Astrocyte (in vitro differentiated cells and primary cell): Measurements from ENCODE around the gene TWIST2. TPM values are rescaled to one million over a fixed set of nuclear protein-coding genes. Genes with fewer than 3 reads are reported as not detected.

ENCODE experiments used
- DNase-seq: peaks from one replicate; pipeline ENCODE4 v3.0.0-alpha.2; 2010; ENCODE audit warnings: low read depth
- FAIRE-seq: peaks from 2 replicates; lab custom pipeline; 2011; peaks lifted over from hg19 to GRCh38; lab: Jason Lieb, UNC
- H2AFZ ChIP-seq: 2 replicates; pipeline ENCODE4 v1.6.0; 2012; ENCODE audit warnings: low read depth, low read length, inconsistent platforms
- H3K27ac ChIP-seq: 2 replicates; pipeline ENCODE4 v1.5.1; 2011; ENCODE audit warnings: low read depth, low read length, inconsistent platforms
- H3K27me3 ChIP-seq: 2 replicates; pipeline ENCODE4 v1.6.0; 2011; ENCODE audit warnings: low read length, inconsistent platforms; ENCODE audit not compliant: insufficient read depth
- H3K36me3 ChIP-seq: 2 replicates; pipeline ENCODE4 v1.5.1; 2011; ENCODE audit warnings: low read length, inconsistent platforms; ENCODE audit not compliant: insufficient read depth
- H3K4me1 ChIP-seq: 2 replicates; pipeline ENCODE4 v1.5.1; 2011; ENCODE audit warnings: low read length, inconsistent platforms; ENCODE audit not compliant: insufficient read depth
- H3K4me2 ChIP-seq: 2 replicates; pipeline ENCODE4 v1.6.0; 2012; ENCODE audit warnings: low read length, inconsistent platforms
- H3K4me3 ChIP-seq: 2 replicates; pipeline ENCODE4 v1.5.1; 2011; ENCODE audit warnings: low read depth, mild to moderate bottlenecking, low read length, inconsistent platforms; ENCODE audit not compliant: insufficient read depth
- H3K79me2 ChIP-seq: 2 replicates; pipeline ENCODE4 v1.6.0; 2012; ENCODE audit warnings: mild to moderate bottlenecking, low read length, inconsistent platforms; ENCODE audit not compliant: insufficient read depth
- H3K9ac ChIP-seq: 2 replicates; pipeline ENCODE4 v1.6.0; 2012; ENCODE audit warnings: mild to moderate bottlenecking, low read length, inconsistent platforms
- H3K9me3 ChIP-seq: 2 replicates; pipeline ENCODE4 v1.5.1; 2012; ENCODE audit warnings: low read depth, mild to moderate bottlenecking, low read length, inconsistent platforms; ENCODE audit not compliant: insufficient read depth
- H4K20me1 ChIP-seq: 2 replicates; pipeline ENCODE4 v1.6.0; 2012; ENCODE audit warnings: low read length, inconsistent platforms; ENCODE audit not compliant: insufficient read depth
- H3K27ac Mint-ChIP-seq: one replicate; pipeline ENCODE4 v1.8.0; 2021; ENCODE audit warnings: mild to moderate bottlenecking, mixed read lengths; ENCODE audit not compliant: unreplicated experiment
- H3K27me3 Mint-ChIP-seq: one replicate; pipeline ENCODE4 v1.8.0; 2021; ENCODE audit warnings: low read depth, mixed read lengths; ENCODE audit not compliant: unreplicated experiment
- H3K36me3 Mint-ChIP-seq: one replicate; pipeline ENCODE4 v1.8.0; 2021; ENCODE audit warnings: low read depth, mixed read lengths; ENCODE audit not compliant: unreplicated experiment
- H3K4me1 Mint-ChIP-seq: one replicate; pipeline ENCODE4 v1.8.0; 2021; ENCODE audit warnings: low read depth, mixed read lengths; ENCODE audit not compliant: unreplicated experiment
- H3K4me3 Mint-ChIP-seq: one replicate; pipeline ENCODE4 v1.8.0; 2021; ENCODE audit warnings: mild to moderate bottlenecking, moderate library complexity, mixed read lengths; ENCODE audit not compliant: unreplicated experiment
- H3K9me3 Mint-ChIP-seq: one replicate; pipeline ENCODE4 v1.8.0; 2021; ENCODE audit warnings: mild to moderate bottlenecking, mixed read lengths; ENCODE audit not compliant: unreplicated experiment
- EZH2 ChIP-seq: IDR thresholded peaks from 2 replicates; pipeline ENCODE4 v1.6.1; 2012; ENCODE audit warnings: mild to moderate bottlenecking, low read length, inconsistent platforms; ENCODE audit not compliant: insufficient read depth
- total RNA-seq: library from RNA; stranded (reverse); gene quantifications from 2 replicates; pipeline ENCODE4 v1.2.1, GENCODE V29; 2021
- TF ChIP-seq, protein P1 (sequence below): IDR thresholded peaks from 2 replicates; pipeline ENCODE4 v1.5.1; 2011; ENCODE audit warnings: low read depth, mild to moderate bottlenecking, inconsistent platforms, low read length, moderate library complexity; ENCODE audit not compliant: insufficient read depth

Gene TWIST2
- total RNA-seq, 1 donor from 2014 or later: 3.2 TPM

- Mint-ChIP-seq H3K4me3 (no peak overlapping the region), H3K27me3 (peaks cover 35% of the 10 kb centered on the region), H3K4me1 (peaks cover 11% of the 10 kb centered on the region), H3K9me3 (no peaks in the 10 kb centered on the region), H3K36me3 (no peaks in the 10 kb centered on the region), H3K27ac (no peak overlapping the region)
- Histone ChIP-seq H4K20me1 (peaks cover 49% of the 10 kb centered on the region), H3K9ac (no peak overlapping the region), H3K4me1 (peaks cover 7% of the 10 kb centered on the region), H3K9me3 (no peaks in the 10 kb centered on the region), H3K79me2 (peaks cover 15% of the 10 kb centered on the region), H3K27me3 (no peaks in the 10 kb centered on the region), H3K36me3 (no peaks in the 10 kb centered on the region), H2AFZ (no peak overlapping the region), H3K4me2 (no peak overlapping the region), H3K27ac (no peak overlapping the region), H3K4me3 (no peak overlapping the region)
- DNase-seq (no peak), FAIRE-seq (no peak)
- TF ChIP-seq, protein P1, sequence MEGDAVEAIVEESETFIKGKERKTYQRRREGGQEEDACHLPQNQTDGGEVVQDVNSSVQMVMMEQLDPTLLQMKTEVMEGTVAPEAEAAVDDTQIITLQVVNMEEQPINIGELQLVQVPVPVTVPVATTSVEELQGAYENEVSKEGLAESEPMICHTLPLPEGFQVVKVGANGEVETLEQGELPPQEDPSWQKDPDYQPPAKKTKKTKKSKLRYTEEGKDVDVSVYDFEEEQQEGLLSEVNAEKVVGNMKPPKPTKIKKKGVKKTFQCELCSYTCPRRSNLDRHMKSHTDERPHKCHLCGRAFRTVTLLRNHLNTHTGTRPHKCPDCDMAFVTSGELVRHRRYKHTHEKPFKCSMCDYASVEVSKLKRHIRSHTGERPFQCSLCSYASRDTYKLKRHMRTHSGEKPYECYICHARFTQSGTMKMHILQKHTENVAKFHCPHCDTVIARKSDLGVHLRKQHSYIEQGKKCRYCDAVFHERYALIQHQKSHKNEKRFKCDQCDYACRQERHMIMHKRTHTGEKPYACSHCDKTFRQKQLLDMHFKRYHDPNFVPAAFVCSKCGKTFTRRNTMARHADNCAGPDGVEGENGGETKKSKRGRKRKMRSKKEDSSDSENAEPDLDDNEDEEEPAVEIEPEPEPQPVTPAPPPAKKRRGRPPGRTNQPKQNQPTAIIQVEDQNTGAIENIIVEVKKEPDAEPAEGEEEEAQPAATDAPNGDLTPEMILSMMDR: no peak
- TF ChIP-seq EZH2: no peak
Measured at GRCh38 chr2:238879043-238879442, 31.2 kb downstream of the TWIST2 start.

DNA sequence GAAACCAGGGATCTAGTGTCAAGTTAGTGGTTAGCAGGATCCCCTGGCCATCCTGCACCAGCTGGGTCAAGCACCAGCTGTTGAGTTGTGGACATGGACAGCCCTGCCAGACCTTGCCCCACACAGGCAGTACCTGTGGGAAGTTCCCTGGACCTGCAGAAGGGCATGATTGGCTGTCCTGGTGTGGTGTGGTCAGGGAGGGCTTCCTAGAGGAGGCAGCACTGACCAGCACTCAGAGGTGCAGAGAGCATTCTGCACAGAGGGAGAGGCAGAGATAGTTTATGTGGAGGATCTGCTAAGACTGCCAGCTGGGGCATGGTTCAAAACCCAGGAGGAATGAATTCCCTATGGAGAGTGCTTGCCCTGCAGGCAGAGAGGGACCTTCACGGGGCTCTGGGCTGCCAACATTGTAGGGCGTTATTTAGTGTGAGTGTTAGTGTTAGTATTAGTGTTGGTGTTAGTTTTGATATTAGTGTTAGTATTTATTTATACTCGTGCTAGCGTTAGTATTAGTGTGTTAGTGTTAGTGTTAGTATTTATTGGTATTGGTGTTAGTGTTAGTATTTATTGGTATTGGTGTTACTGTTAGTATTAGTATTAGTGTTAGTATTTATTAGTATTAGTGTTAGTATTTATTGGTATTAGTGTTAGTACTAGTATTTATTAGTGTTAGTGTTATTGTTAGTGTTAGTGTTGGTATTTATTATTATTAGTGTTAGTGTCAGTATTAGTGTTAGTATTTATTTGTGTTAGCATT lies 31.9 kb downstream of the TWIST2 start:
- no peak for TF ChIP-seq EZH2
- TF ChIP-seq, protein P1: no peak
- no peaks in the 10 kb centered on the region for H3K9me3 ChIP-seq
- peaks cover 15% of the 10 kb centered on the region for H3K79me2 ChIP-seq
- Mint-ChIP-seq H3K4me1 (peaks cover 11% of the 10 kb centered on the region), H3K27ac (no peak overlapping the region), H3K27me3 (peaks cover 34% of the 10 kb centered on the region), H3K4me3 (no peak overlapping the region), H3K36me3 (no peaks in the 10 kb centered on the region), H3K9me3 (no peaks in the 10 kb centered on the region)
- no peak overlapping the region for H3K9ac ChIP-seq
- H3K4me2 ChIP-seq: no peak overlapping the region
- H3K4me1 ChIP-seq: peaks cover 9% of the 10 kb centered on the region
- H3K4me3 ChIP-seq: no peak overlapping the region
- no peak overlapping the region for H3K27ac ChIP-seq
- FAIRE-seq (no peak), DNase-seq (no peak)
- no peaks in the 10 kb centered on the region for H3K27me3 ChIP-seq
- H2AFZ ChIP-seq: no peak overlapping the region
- H4K20me1 ChIP-seq: peaks cover 53% of the 10 kb centered on the region
- H3K36me3 ChIP-seq: no peaks in the 10 kb centered on the region

GRCh38 chr2:238881353-238882081 lies 33.6 kb downstream of the TWIST2 start:
- no peak overlapping the region for H3K4me3 Mint-ChIP-seq
- no peak for DNase-seq

More at GRCh38 chr2:238881353-238882081, 33.6 kb downstream of the TWIST2 start:
- Histone ChIP-seq H3K36me3 (no peaks in the 10 kb centered on the region), H3K27ac (no peak overlapping the region), H3K9me3 (no peaks in the 10 kb centered on the region), H3K4me3 (no peak overlapping the region), H3K79me2 (peaks cover 22% of the 10 kb centered on the region), H3K4me1 (peaks cover 9% of the 10 kb centered on the region), H3K4me2 (no peak overlapping the region), H4K20me1 (peaks cover 67% of the 10 kb centered on the region), H3K9ac (no peak overlapping the region), H3K27me3 (no peaks in the 10 kb centered on the region), H2AFZ (no peak overlapping the region)
- peaks cover 11% of the 10 kb centered on the region for H3K4me1 Mint-ChIP-seq
- peaks cover 33% of the 10 kb centered on the region for H3K27me3 Mint-ChIP-seq
- H3K9me3 Mint-ChIP-seq: no peaks in the 10 kb centered on the region
- no peak for FAIRE-seq
- no peaks in the 10 kb centered on the region for H3K36me3 Mint-ChIP-seq
- H3K27ac Mint-ChIP-seq: no peak overlapping the region
- TF ChIP-seq, protein P1: no peak
- TF ChIP-seq EZH2: no peak
